Natural killer cell (primary cell): Measurements from ENCODE around the gene ZNF70. TPM values are rescaled to one million over a fixed set of nuclear protein-coding genes. Genes with fewer than 3 reads are reported as not detected.

Experiments used
- ATAC-seq, 3 donors: fragments of 150-1000 bp in 2 of 3; fragments of 200-7000 bp in 1 of 3; cut with Tn5 transposase; 1 replicate in 1 of 3; 2 replicates in 2 of 3; pipeline ENCODE4 v1.10.0; 2021; ENCODE audit warnings: mild to moderate bottlenecking in 2 of 3, moderate library complexity in 2 of 3
- DNase-seq, 2 donors: peaks; one replicate each; pipeline versions ENCODE4 v3.0.0 to v3.0.0-alpha.2; 2013 to 2021; ENCODE audit warnings: mixed read lengths in 1 of 2
- H3K27ac ChIP-seq: one replicate; pipeline ENCODE4 v1.5.1; 2013; ENCODE audit warnings: mild to moderate bottlenecking, low read length
- H3K27me3 ChIP-seq: one replicate; pipeline ENCODE4 v1.6.1; 2013; ENCODE audit warnings: low read length; ENCODE audit not compliant: control insufficient read depth, insufficient read depth
- H3K36me3 ChIP-seq: one replicate; pipeline ENCODE4 v1.6.1; 2013; ENCODE audit warnings: low read length; ENCODE audit not compliant: control insufficient read depth, insufficient read depth
- H3K4me1 ChIP-seq: one replicate; pipeline ENCODE4 v1.6.1; 2013; ENCODE audit warnings: low read length; ENCODE audit not compliant: control insufficient read depth, insufficient read depth
- H3K4me3 ChIP-seq: one replicate; pipeline ENCODE4 v1.5.1; 2013; ENCODE audit warnings: low read length
- H3K9me3 ChIP-seq: one replicate; pipeline ENCODE4 v1.6.1; 2013; ENCODE audit warnings: low read length; ENCODE audit not compliant: control insufficient read depth, insufficient read depth
- H3K27ac Mint-ChIP-seq, 2 donors: one replicate each; pipeline ENCODE4 v1.8.0; 2022; ENCODE audit warnings: mild to moderate bottlenecking in 2 of 2, mixed read lengths in 2 of 2, moderate library complexity in 1 of 2
- H3K27me3 Mint-ChIP-seq, 2 donors: one replicate each; pipeline ENCODE4 v1.8.0; 2022; ENCODE audit warnings: low read depth in 2 of 2, mixed read lengths in 2 of 2
- H3K36me3 Mint-ChIP-seq: one replicate; pipeline ENCODE4 v1.8.0; 2022; ENCODE audit warnings: mixed read lengths
- H3K4me1 Mint-ChIP-seq, 2 donors: one replicate each; pipeline ENCODE4 v1.8.0; 2022; ENCODE audit warnings: mixed read lengths in 2 of 2
- H3K4me3 Mint-ChIP-seq: one replicate; pipeline ENCODE4 v1.8.0; 2022; ENCODE audit warnings: mild to moderate bottlenecking, moderate library complexity, mixed read lengths
- H3K9me3 Mint-ChIP-seq, 2 donors: one replicate each; pipeline ENCODE4 v1.8.0; 2022; ENCODE audit warnings: mixed read lengths in 2 of 2
- WGBS: methylation state at CpG from one replicate; pipeline ENCODE4 v1.1.7; 2013; ENCODE audit warnings: missing lambda C conversion rate; ENCODE audit not compliant: insufficient coverage; 5-methylcytosine and 5-hydroxymethylcytosine counted together
- intact Hi-C: fragments of 100-400 bp; cut with micrococcal nuclease; formaldehyde crosslinking; loops from one replicate; pipeline ENCODE4 v1.14.2; 2022
- total RNA-seq, 4 donors: library from RNA; stranded (reverse); fragments of 120-200 nt in 1 of 4; gene quantifications; one replicate each; pipeline versions ENCODE4 v1.2.3 to v1.2.4, GENCODE V29; 2013 to 2022
- TF ChIP-seq, protein P1 (sequence below): fragments of 200-600 bp; IDR thresholded peaks from one replicate; pipeline ENCODE4 v1.8.0; 2022; ENCODE audit warnings: antibody characterized with exemption

Gene ZNF70
- total RNA-seq, 3 donors from 2014 or later (not counting 1 experiment from before 2014, with no cell fraction given), result 7.4 to 9.1 (median 7.7) TPM

DNA sequence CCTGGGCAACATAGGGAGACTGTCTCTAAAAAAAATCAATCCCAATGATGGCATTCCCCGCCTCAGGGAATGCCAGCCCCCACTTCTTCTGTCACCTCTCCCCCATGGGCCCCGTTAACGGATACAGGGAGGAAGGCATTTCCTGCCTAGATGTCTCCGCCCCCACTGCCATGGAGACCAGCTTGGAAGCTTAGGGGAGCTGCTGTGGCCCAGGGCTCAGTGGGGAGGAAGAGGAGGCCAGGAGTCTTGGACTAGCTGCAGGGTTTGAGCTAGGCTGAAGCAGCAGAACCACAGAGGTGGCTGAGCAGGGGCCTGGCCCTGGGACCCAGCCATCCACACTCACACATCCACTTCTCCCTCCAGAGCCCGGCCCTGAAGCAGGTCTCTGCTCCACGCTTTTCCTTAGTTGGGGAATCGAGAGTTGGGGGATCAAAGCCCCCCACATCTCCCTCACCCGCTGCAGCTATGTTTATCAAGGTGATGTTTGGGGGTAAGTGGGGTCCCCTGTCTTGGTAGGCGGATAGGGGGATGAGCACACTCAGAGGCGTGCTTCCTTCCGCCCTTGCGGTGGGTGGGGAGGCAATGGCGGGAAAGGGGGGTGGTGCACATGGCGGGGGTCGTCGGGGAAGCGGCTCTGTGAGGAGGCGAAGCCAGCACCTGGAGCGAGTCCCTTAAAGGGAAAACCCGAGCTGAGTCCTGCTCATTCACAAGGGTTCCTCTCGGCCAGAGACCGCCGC lies 12.1 kb upstream of the ZNF70 start, which contains the start of gene C22orf15:
Gene C22orf15, plus strand, starts transcription at position 149 of the 737 bp plus-strand sequence. Its CDS starts 317 bp downstream, at position 466.
- peak within 1 kb of the TSS in 1 of 2 donors; percentile 71 for H3K27ac Mint-ChIP-seq
- H3K4me1 ChIP-seq, result peaks cover 51% of the 10 kb centered on the region
- intact Hi-C loops, result no loop called here

DNA sequence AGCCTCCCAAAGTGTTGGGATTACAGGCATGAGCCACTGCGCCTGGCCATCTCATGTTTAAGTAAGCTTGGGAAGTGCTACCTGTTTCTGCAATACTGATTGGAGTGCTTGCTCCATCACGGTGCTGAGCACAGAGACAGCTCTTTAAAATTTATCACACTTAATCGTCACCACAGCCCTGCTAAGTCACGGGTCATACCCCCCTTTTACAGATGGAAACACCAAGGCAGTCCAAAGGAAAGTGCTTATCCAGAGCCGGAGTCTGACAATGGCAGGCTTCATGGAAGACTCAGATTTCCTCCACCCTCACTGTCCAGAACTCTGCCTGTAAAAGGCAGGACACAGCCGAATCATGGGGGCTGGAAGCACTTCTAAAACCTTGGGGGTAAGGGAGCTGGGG lies 9.1 kb upstream of the ZNF70 start:
- Mint-ChIP-seq H3K36me3 (no peaks in the 10 kb centered on the region), H3K9me3 (no peaks in the 10 kb centered on the region), H3K27ac (no peak overlapping the region), H3K4me1 (peaks cover 6 to 19% of the 10 kb centered on the region in 2 donors), H3K27me3 (no peaks in the 10 kb centered on the region), H3K4me3 (no peak overlapping the region)
- Histone ChIP-seq H3K27ac (no peak overlapping the region), H3K4me3 (no peak overlapping the region), H3K27me3 (no peaks in the 10 kb centered on the region), H3K36me3 (no peaks in the 10 kb centered on the region), H3K9me3 (no peaks in the 10 kb centered on the region), H3K4me1 (peaks cover 26% of the 10 kb centered on the region)
- intact Hi-C loops, result no loop called here
- TF ChIP-seq, protein P1, sequence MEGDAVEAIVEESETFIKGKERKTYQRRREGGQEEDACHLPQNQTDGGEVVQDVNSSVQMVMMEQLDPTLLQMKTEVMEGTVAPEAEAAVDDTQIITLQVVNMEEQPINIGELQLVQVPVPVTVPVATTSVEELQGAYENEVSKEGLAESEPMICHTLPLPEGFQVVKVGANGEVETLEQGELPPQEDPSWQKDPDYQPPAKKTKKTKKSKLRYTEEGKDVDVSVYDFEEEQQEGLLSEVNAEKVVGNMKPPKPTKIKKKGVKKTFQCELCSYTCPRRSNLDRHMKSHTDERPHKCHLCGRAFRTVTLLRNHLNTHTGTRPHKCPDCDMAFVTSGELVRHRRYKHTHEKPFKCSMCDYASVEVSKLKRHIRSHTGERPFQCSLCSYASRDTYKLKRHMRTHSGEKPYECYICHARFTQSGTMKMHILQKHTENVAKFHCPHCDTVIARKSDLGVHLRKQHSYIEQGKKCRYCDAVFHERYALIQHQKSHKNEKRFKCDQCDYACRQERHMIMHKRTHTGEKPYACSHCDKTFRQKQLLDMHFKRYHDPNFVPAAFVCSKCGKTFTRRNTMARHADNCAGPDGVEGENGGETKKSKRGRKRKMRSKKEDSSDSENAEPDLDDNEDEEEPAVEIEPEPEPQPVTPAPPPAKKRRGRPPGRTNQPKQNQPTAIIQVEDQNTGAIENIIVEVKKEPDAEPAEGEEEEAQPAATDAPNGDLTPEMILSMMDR, result no peak
- ATAC-seq, result no peak
- WGBS, result 90% methylated on average over 6 of the region's 6 CpGs
- no peak for DNase-seq

More for the DNA sequence above, 12.1 kb upstream of the ZNF70 start, which contains the start of gene C22orf15:
- H3K4me3 ChIP-seq, result peak within 1 kb of the TSS; percentile 18
- no peaks in the 10 kb centered on the region for H3K27me3 Mint-ChIP-seq
- WGBS, result 25% methylated on average over 20 of the region's 23 CpGs
- peak within 1 kb of the TSS; percentile 71 for H3K4me3 Mint-ChIP-seq
- TF ChIP-seq, protein P1, result no peak
- DNase-seq (peak in 1 of 2 donors; percentile 43), ATAC-seq (peak in 2 of 3 donors; percentile 5 to 16)
- no peaks in the 10 kb centered on the region for H3K9me3 Mint-ChIP-seq
- no peaks in the 10 kb centered on the region for H3K36me3 Mint-ChIP-seq
- H3K9me3 ChIP-seq, result no peaks in the 10 kb centered on the region
- H3K4me1 Mint-ChIP-seq, result peaks cover 16 to 36% of the 10 kb centered on the region in 2 donors
- H3K27ac ChIP-seq, result no peak within 1 kb of the TSS
- no peaks in the 10 kb centered on the region for H3K36me3 ChIP-seq
- H3K27me3 ChIP-seq, result no peaks in the 10 kb centered on the region

DNA sequence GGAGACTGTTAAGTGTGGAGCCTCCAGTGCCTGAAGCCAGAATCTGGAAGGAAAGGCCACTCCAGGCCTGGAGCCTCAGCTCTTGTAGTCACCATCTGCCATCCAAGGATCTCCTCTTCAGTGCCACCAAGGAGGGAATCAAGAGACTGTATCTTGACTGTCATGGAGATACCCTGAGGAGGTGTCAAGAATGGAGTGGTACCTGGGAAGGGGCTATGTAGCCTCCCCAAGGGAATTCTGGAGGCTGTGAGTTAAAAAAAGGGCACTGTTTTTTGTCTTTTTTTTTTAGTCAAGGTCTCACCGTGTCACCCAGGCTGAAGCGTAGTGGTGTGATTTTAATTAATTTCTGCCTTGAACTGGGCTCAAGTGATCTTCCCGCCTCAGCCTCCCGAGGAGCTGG lies 8.7 kb upstream of the ZNF70 start:
- Mint-ChIP-seq H3K36me3 (no peaks in the 10 kb centered on the region), H3K4me3 (no peak overlapping the region), H3K4me1 (peaks cover 5 to 17% of the 10 kb centered on the region in 2 donors), H3K27ac (no peak overlapping the region), H3K9me3 (no peaks in the 10 kb centered on the region), H3K27me3 (no peaks in the 10 kb centered on the region)
- TF ChIP-seq, protein P1, result no peak
- Histone ChIP-seq H3K27ac (no peak overlapping the region), H3K4me1 (peaks cover 21% of the 10 kb centered on the region), H3K4me3 (no peak overlapping the region), H3K36me3 (no peaks in the 10 kb centered on the region), H3K9me3 (no peaks in the 10 kb centered on the region), H3K27me3 (no peaks in the 10 kb centered on the region)
- WGBS, result 94% methylated on average over 4 of the region's 4 CpGs
- DNase-seq (no peak), ATAC-seq (no peak)
- intact Hi-C loops, result no loop called here
